ENCODE measurements around the gene GPR161.
"Not testable (repeated sequence)": the region's sequence is repeated elsewhere in the genome, so short reads cannot be mapped to it uniquely, and the experiment has no call there.

GPR161 gene

GRCh38 chr1:168159251-168159650 lies 22.5 kb upstream of the GPR161 start:
- no peaks in the 10 kb centered on the region for H3K9me3 ChIP-seq (ENCODE audit: control insufficient read depth, low read length)
- H3K4me1 ChIP-seq, result no peaks in the 10 kb centered on the region
- H3K9ac ChIP-seq, result no peak overlapping the region
- H3K4me3 ChIP-seq (ENCODE audit: low read depth, low read length), result no peak overlapping the region
- TF ChIP-seq CTCF (IDR thresholded peaks at IDR 0.05), result no peak
- no peaks in the 10 kb centered on the region for H3K36me3 ChIP-seq (ENCODE audit: control insufficient read depth, insufficient read depth, low read length)
- no peak overlapping the region for H2AFZ ChIP-seq
- H3K27ac ChIP-seq, result no peak overlapping the region
- no peak overlapping the region for H3K4me2 ChIP-seq (ENCODE audit: low read length)
- no peaks in the 10 kb centered on the region for H3K27me3 ChIP-seq (ENCODE audit: control insufficient read depth, insufficient read depth, low read length)
- no peaks in the 10 kb centered on the region for H3K79me2 ChIP-seq

- H3K4me3 ChIP-seq (ENCODE audit: low read depth, low read length), result no peak overlapping the region
- H3K79me2 ChIP-seq, result no peaks in the 10 kb centered on the region
- no peak overlapping the region for H3K9ac ChIP-seq
- H3K4me2 ChIP-seq (ENCODE audit: low read length), result no peak overlapping the region
- no peaks in the 10 kb centered on the region for H3K27me3 ChIP-seq (ENCODE audit: control insufficient read depth, insufficient read depth, low read length)
- H3K36me3 ChIP-seq (ENCODE audit: control insufficient read depth, insufficient read depth, low read length), result no peaks in the 10 kb centered on the region
- no peaks in the 10 kb centered on the region for H3K4me1 ChIP-seq
- H3K27ac ChIP-seq, result no peak overlapping the region
- H3K9me3 ChIP-seq (ENCODE audit: control insufficient read depth, low read length), result no peaks in the 10 kb centered on the region
- no peak for TF ChIP-seq CTCF (IDR thresholded peaks at IDR 0.05)
- no peak overlapping the region for H2AFZ ChIP-seq
These were observed 20.9 kb upstream of the GPR161 start for GRCh38 chr1:168157638-168158037.

- H3K27ac ChIP-seq, result no peak overlapping the region
- no peak overlapping the region for H3K9ac ChIP-seq
- H3K27me3 ChIP-seq (ENCODE audit: control insufficient read depth, insufficient read depth, low read length), result no peaks in the 10 kb centered on the region
- H3K79me2 ChIP-seq, result no peaks in the 10 kb centered on the region
- H3K9me3 ChIP-seq (ENCODE audit: control insufficient read depth, low read length), result no peaks in the 10 kb centered on the region
- no peak overlapping the region for H3K4me2 ChIP-seq (ENCODE audit: low read length)
- TF ChIP-seq CTCF (IDR thresholded peaks at IDR 0.05), result no peak
- H3K36me3 ChIP-seq (ENCODE audit: control insufficient read depth, insufficient read depth, low read length), result no peaks in the 10 kb centered on the region
- H2AFZ ChIP-seq, result no peak overlapping the region
- no peaks in the 10 kb centered on the region for H3K4me1 ChIP-seq
- no peak overlapping the region for H3K4me3 ChIP-seq (ENCODE audit: low read depth, low read length)
These were observed 19.2 kb upstream of the GPR161 start for GRCh38 chr1:168155910-168156309.

- H2AFZ ChIP-seq; H3K36me3 ChIP-seq (ENCODE audit: control insufficient read depth, insufficient read depth, low read length): not testable (repeated sequence)
These were observed 18.0 kb upstream of the GPR161 start for GRCh38 chr1:168154707-168155106.

GRCh38 chr1:168151935-168152334 lies 15.2 kb upstream of the GPR161 start:
- Histone ChIP-seq H3K27me3 (ENCODE audit: control insufficient read depth, insufficient read depth, low read length) (no peaks in the 10 kb centered on the region), H3K79me2 (no peaks in the 10 kb centered on the region), H3K4me3 (ENCODE audit: low read depth, low read length) (no peak overlapping the region), H3K9ac (no peak overlapping the region), H3K36me3 (ENCODE audit: control insufficient read depth, insufficient read depth, low read length) (no peaks in the 10 kb centered on the region), H3K4me1 (no peaks in the 10 kb centered on the region), H3K4me2 (ENCODE audit: low read length) (no peak overlapping the region), H3K9me3 (ENCODE audit: control insufficient read depth, low read length) (no peaks in the 10 kb centered on the region), H3K27ac (no peak overlapping the region), H2AFZ (no peak overlapping the region)
- TF ChIP-seq CTCF (IDR thresholded peaks at IDR 0.05), result no peak

More at GRCh38 chr1:168154707-168155106, 18.0 kb upstream of the GPR161 start:
- H3K9me3 ChIP-seq (ENCODE audit: control insufficient read depth, low read length); H3K4me2 ChIP-seq (ENCODE audit: low read length); H3K79me2 ChIP-seq; H3K9ac ChIP-seq; H3K27ac ChIP-seq; H3K27me3 ChIP-seq (ENCODE audit: control insufficient read depth, insufficient read depth, low read length); H3K4me3 ChIP-seq (ENCODE audit: low read depth, low read length); H3K4me1 ChIP-seq: not testable (repeated sequence)
